Mesendoderm (in vitro differentiated cells): ENCODE results near the gene PROCA1.
A peak's percentile ranks its signal among the peaks of the same experiment; 100 is the strongest.

Source experiments
- DNase-seq: peaks from one replicate; pipeline ENCODE4 v3.0.0; 2013
- H2AK5ac ChIP-seq: 2 replicates; pipeline ENCODE4 v1.6.1; 2013; ENCODE audit warnings: low read length, inconsistent platforms
- H2BK120ac ChIP-seq: 2 replicates; pipeline ENCODE4 v1.6.1; 2013; ENCODE audit warnings: low read depth, mild to moderate bottlenecking, low read length, moderate library complexity, mixed read lengths
- H2BK15ac ChIP-seq: replicated peaks from 2 replicates; pipeline ENCODE4 v1.6.1; 2013; ENCODE audit warnings: low read depth, mild to moderate bottlenecking, moderate library complexity
- H2BK5ac ChIP-seq: 2 replicates; pipeline ENCODE4 v1.6.1; 2013; ENCODE audit warnings: low read length, inconsistent platforms
- H3K18ac ChIP-seq: 2 replicates; pipeline ENCODE4 v1.6.1; 2013; ENCODE audit warnings: mild to moderate bottlenecking, low read length, mixed read lengths
- H3K23ac ChIP-seq: one replicate; pipeline ENCODE4 v1.6.1; 2013; ENCODE audit warnings: low read length
- H3K27ac ChIP-seq: 2 replicates; pipeline ENCODE4 v1.5.1; 2013; ENCODE audit warnings: low read depth, mild to moderate bottlenecking, inconsistent platforms, low read length, moderate library complexity
- H3K27me3 ChIP-seq: 2 replicates; pipeline ENCODE4 v1.6.1; 2013; ENCODE audit warnings: low read length, control low read depth, mild to moderate bottlenecking, inconsistent platforms; ENCODE audit not compliant: insufficient read depth, poor library complexity
- H3K36me3 ChIP-seq: 2 replicates; pipeline ENCODE4 v1.6.1; 2013; ENCODE audit warnings: low read length, inconsistent platforms; ENCODE audit not compliant: control insufficient read depth, insufficient read depth
- H3K4ac ChIP-seq: one replicate; pipeline ENCODE4 v1.6.1; 2013; ENCODE audit warnings: low read depth, mild to moderate bottlenecking, low read length, moderate library complexity
- H3K4me1 ChIP-seq: 2 replicates; pipeline ENCODE4 v1.6.1; 2013; ENCODE audit warnings: low read depth, low read length, inconsistent platforms; ENCODE audit not compliant: control insufficient read depth
- H3K4me2 ChIP-seq: 2 replicates; pipeline ENCODE4 v1.6.1; 2013; ENCODE audit warnings: low read length
- H3K4me3 ChIP-seq: 2 replicates; pipeline ENCODE4 v1.5.1; 2013; ENCODE audit warnings: mild to moderate bottlenecking, low read length
- H3K56ac ChIP-seq: one replicate; pipeline ENCODE4 v1.6.1; 2013; ENCODE audit warnings: low read length
- H3K79me1 ChIP-seq: 2 replicates; pipeline ENCODE4 v1.6.1; 2013; ENCODE audit warnings: low read length, inconsistent platforms
- H3K79me2 ChIP-seq: 2 replicates; pipeline ENCODE4 v1.6.1; 2013; ENCODE audit warnings: mild to moderate bottlenecking, low read length; ENCODE audit not compliant: control insufficient read depth, insufficient read depth
- H3K9ac ChIP-seq: 2 replicates; pipeline ENCODE4 v1.6.1; 2013; ENCODE audit warnings: low read length, inconsistent platforms
- H4K5ac ChIP-seq: one replicate; pipeline ENCODE4 v1.6.1; 2013; ENCODE audit warnings: low read length
- H4K8ac ChIP-seq: one replicate; pipeline ENCODE4 v1.6.1; 2013; ENCODE audit warnings: low read depth, mild to moderate bottlenecking, control low read depth, low read length, moderate library complexity
- WGBS: extraction: QIAGEN DNeasy Blood & Tissue Kit; methylation state at CpG from one replicate; pipeline ENCODE4 v1.1.7; 2013; ENCODE audit warnings: low lambda C conversion rate, missing lambda C conversion rate; ENCODE audit not compliant: insufficient coverage; ENCODE audit errors: extremely low coverage; 5-methylcytosine and 5-hydroxymethylcytosine counted together

Gene PROCA1

DNA sequence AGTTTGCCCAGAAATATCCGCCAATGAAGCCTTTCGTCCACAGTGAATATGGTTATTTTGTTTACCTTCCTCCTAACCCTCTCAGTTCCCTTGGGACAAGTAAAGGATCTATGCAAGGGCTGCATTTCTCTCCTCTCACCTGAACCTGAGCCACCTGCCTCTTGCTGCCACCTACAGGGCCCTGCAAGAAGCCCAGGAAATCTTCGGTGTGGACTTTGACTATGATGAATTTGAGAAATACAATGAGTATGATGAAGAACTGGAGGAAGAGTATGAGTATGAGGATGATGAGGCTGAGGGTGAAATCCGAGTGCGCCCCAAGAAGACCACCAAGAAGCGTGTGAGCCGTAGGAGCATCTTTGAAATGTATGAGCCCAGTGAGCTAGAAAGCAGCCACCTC is 35.7 kb downstream of the PROCA1 start:
- no peaks in the 10 kb centered on the region for H3K4me1 ChIP-seq
- no peak overlapping the region for H3K56ac ChIP-seq
- H2BK5ac ChIP-seq, result no peak overlapping the region
- H4K8ac ChIP-seq, result no peak overlapping the region
- H3K27ac ChIP-seq, result no peak overlapping the region
- no CpG with 5 or more reads among the region's 7 CpGs for WGBS
- H3K36me3 ChIP-seq, result peaks cover 34% of the 10 kb centered on the region
- no peak overlapping the region for H2AK5ac ChIP-seq
- H4K5ac ChIP-seq, result no peak overlapping the region
- H2BK120ac ChIP-seq, result no peak overlapping the region
- H3K79me1 ChIP-seq, result peaks cover 1% of the 10 kb centered on the region
- no peak overlapping the region for H3K18ac ChIP-seq
- H3K27me3 ChIP-seq, result no peaks in the 10 kb centered on the region
- H3K4me2 ChIP-seq, result no peak overlapping the region
- H3K9ac ChIP-seq, result no peak overlapping the region
- H3K23ac ChIP-seq, result no peak overlapping the region
- H2BK15ac ChIP-seq, result no peak overlapping the region
- no peaks in the 10 kb centered on the region for H3K79me2 ChIP-seq
- H3K4ac ChIP-seq, result no peak overlapping the region
- H3K4me3 ChIP-seq, result no peak overlapping the region
- peak; percentile 48 for DNase-seq

DNA sequence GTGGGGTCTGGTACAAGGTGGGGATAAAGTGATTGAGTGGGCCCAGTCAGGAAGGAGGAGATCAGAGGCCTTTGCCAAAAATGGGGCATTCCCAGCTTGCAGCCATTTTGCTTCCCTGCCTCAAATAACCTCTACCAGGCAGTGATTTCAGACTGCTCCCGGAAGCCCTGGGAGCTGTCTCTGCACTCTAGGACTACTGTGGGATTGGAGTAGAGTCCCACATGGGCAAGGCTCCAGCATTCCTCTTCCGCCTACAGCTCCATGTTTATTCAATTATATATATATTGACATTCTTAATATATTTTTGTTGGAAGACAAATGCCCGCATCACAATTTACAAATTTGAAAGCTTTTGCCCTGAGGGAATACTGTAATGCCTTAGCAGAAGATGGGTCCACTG is 36.2 kb downstream of the PROCA1 start:
- Histone ChIP-seq H3K4me1 (no peaks in the 10 kb centered on the region), H2BK5ac (no peak overlapping the region), H3K18ac (no peak overlapping the region), H3K27me3 (no peaks in the 10 kb centered on the region), H3K4me3 (no peak overlapping the region), H3K4ac (no peak overlapping the region), H3K27ac (no peak overlapping the region), H3K79me2 (no peaks in the 10 kb centered on the region), H4K8ac (no peak overlapping the region), H4K5ac (no peak overlapping the region), H3K36me3 (peaks cover 34% of the 10 kb centered on the region), H2BK120ac (no peak overlapping the region), H3K23ac (no peak overlapping the region), H2BK15ac (no peak overlapping the region), H3K4me2 (no peak overlapping the region), H3K79me1 (peaks cover 2% of the 10 kb centered on the region), H3K9ac (no peak overlapping the region), H3K56ac (no peak overlapping the region), H2AK5ac (no peak overlapping the region)
- no peak for DNase-seq
- no CpG with 5 or more reads among the region's 3 CpGs for WGBS

- H3K27ac ChIP-seq, result no peak overlapping the region
- H4K5ac ChIP-seq, result no peak overlapping the region
- no peak overlapping the region for H3K56ac ChIP-seq
- no peaks in the 10 kb centered on the region for H3K27me3 ChIP-seq
- H3K36me3 ChIP-seq, result peaks cover 10% of the 10 kb centered on the region
- H4K8ac ChIP-seq, result no peak overlapping the region
- no peak overlapping the region for H2BK120ac ChIP-seq
- H3K79me2 ChIP-seq, result peaks cover 20% of the 10 kb centered on the region
- H3K79me1 ChIP-seq, result peaks cover 11% of the 10 kb centered on the region
- DNase-seq, result no peak
- no peak overlapping the region for H3K4ac ChIP-seq
- H3K4me3 ChIP-seq, result no peak overlapping the region
- no peak overlapping the region for H3K23ac ChIP-seq
- no CpG with 5 or more reads among the region's 1 CpG for WGBS
- H2BK15ac ChIP-seq, result no peak overlapping the region
- no peak overlapping the region for H3K4me2 ChIP-seq
- no peak overlapping the region for H3K18ac ChIP-seq
- no peak overlapping the region for H2AK5ac ChIP-seq
- H3K9ac ChIP-seq, result no peak overlapping the region
- H2BK5ac ChIP-seq, result no peak overlapping the region
- H3K4me1 ChIP-seq, result no peaks in the 10 kb centered on the region
These were observed 41.8 kb downstream of the PROCA1 start for GRCh38 chr17:28669918-28670317.

DNA sequence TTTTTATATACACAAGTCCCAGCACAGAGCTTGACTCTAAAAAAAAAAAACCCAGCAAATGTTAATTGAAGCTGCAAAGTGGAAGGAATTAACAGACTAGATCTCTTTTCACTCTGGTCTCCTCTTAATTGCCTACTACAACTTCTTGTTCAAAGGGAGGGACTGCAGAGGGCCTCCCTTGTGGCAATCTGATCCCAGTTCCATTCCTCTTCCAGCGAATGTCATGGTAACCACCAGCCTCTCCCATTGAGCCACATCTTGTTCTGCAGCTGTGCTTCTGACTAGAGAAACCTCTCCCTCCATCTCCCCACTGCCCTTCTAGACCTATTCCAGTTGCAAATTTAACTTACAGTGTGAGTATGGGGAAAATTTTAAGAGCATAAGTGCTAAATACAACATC is 43.8 kb downstream of the PROCA1 start:
- no peak overlapping the region for H3K27ac ChIP-seq

DNA sequence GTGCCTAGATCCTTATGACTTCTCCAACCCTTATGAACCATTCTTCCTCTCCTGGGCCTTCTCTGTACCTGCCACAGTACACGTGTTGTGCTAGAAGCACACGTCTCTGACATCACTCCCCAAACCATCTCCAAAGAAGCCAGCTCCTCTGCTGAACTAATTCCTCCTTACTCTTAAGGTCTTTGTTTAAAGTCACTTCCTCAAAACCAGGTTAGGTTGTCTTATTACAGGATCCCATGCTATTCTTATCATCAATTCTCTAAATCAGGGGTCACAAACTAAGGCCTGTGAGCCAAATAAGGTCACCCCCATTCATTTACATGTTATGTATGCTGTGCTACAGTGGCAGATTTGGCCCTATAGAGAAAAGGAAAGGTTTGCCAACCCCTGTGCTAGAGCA is 45.7 kb downstream of the PROCA1 start:
- Histone ChIP-seq H3K4ac (no peak overlapping the region), H4K8ac (no peak overlapping the region), H4K5ac (no peak overlapping the region), H2BK15ac (no peak overlapping the region), H3K4me2 (no peak overlapping the region), H3K18ac (no peak overlapping the region), H3K27me3 (no peaks in the 10 kb centered on the region), H3K4me3 (no peak overlapping the region), H3K4me1 (peaks cover 5% of the 10 kb centered on the region), H2BK120ac (no peak overlapping the region), H2BK5ac (no peak overlapping the region), H3K79me2 (peaks cover 52% of the 10 kb centered on the region), H3K23ac (no peak overlapping the region), H3K36me3 (peaks cover 1% of the 10 kb centered on the region), H3K9ac (no peak overlapping the region), H3K56ac (no peak overlapping the region), H3K79me1 (peaks cover 30% of the 10 kb centered on the region), H2AK5ac (no peak overlapping the region), H3K27ac (no peak overlapping the region)
- DNase-seq, result no peak
- no CpG with 5 or more reads among the region's 2 CpGs for WGBS

More for the DNA sequence above, 43.8 kb downstream of the PROCA1 start:
- no peak for DNase-seq
- Histone ChIP-seq H3K18ac (no peak overlapping the region), H3K36me3 (peaks cover 1% of the 10 kb centered on the region), H2AK5ac (no peak overlapping the region), H3K4me3 (no peak overlapping the region), H2BK5ac (no peak overlapping the region), H2BK120ac (no peak overlapping the region), H2BK15ac (no peak overlapping the region), H3K23ac (no peak overlapping the region), H3K4ac (no peak overlapping the region), H3K9ac (no peak overlapping the region), H3K27me3 (no peaks in the 10 kb centered on the region), H3K56ac (no peak overlapping the region), H3K79me1 (peaks cover 21% of the 10 kb centered on the region), H3K4me2 (no peak overlapping the region), H3K79me2 (peaks cover 38% of the 10 kb centered on the region), H4K8ac (no peak overlapping the region), H3K4me1 (peaks cover 3% of the 10 kb centered on the region), H4K5ac (no peak overlapping the region)
- no CpG with 5 or more reads among the region's 1 CpG for WGBS

GRCh38 chr17:28663723-28664122 is 48.0 kb downstream of the PROCA1 start:
- Histone ChIP-seq H3K79me1 (peaks cover 32% of the 10 kb centered on the region), H2AK5ac (no peak overlapping the region), H4K5ac (no peak overlapping the region), H3K4me2 (no peak overlapping the region), H2BK5ac (no peak overlapping the region), H3K18ac (no peak overlapping the region), H2BK120ac (no peak overlapping the region), H4K8ac (no peak overlapping the region), H3K56ac (no peak overlapping the region), H3K79me2 (peaks cover 59% of the 10 kb centered on the region), H3K23ac (no peak overlapping the region), H3K4me1 (peaks cover 5% of the 10 kb centered on the region), H3K9ac (no peak overlapping the region), H3K27ac (no peak overlapping the region), H2BK15ac (no peak overlapping the region), H3K4me3 (no peak overlapping the region), H3K4ac (no peak overlapping the region), H3K27me3 (no peaks in the 10 kb centered on the region), H3K36me3 (no peaks in the 10 kb centered on the region)
- DNase-seq, result no peak
